GM12878 (cell line): Measurements from ENCODE around the gene SPRY1. TPM values are rescaled to one million over a fixed set of nuclear protein-coding genes. Genes with fewer than 3 reads are reported as not detected.

Experiments used
- ATAC-seq: fragments of 200-7000 bp; cut with Tn5 transposase; 3 replicates; pipeline ENCODE4 v1.9.1; 2020; ENCODE audit warnings: mild to moderate bottlenecking, moderate library complexity
- BruUV-seq: library from RNA; stranded (reverse); fragments of 400-500 nt; replicated peaks from 2 replicates; lab custom pipeline; 2021; lab: Mats Ljungman, UMichigan
- CTCF ChIA-PET: fragments of 300-600 bp; sonication (Branson Sonifier 250); formaldehyde crosslinking; extraction: SDS; loops from one replicate; lab custom pipeline; 2021; ENCODE audit warnings: inconsistent platforms; lab: Yijun Ruan, JAX
- POLR2A ChIA-PET: fragments of 350-600 bp; formaldehyde crosslinking; extraction: SDS; loops from one replicate; lab custom pipeline; 2021; ENCODE audit warnings: inconsistent platforms; lab: Charles Lee
- RAD21 ChIA-PET: fragments of 300-600 bp; sonication (Branson Sonifier 250); formaldehyde crosslinking; loops from one replicate; lab custom pipeline; 2023; ENCODE audit warnings: antibody characterized with exemption; ENCODE audit not compliant: unreplicated experiment; lab: Charles Lee
- SMC1A ChIA-PET: fragments of 300-600 bp; sonication (Branson Sonifier 250); formaldehyde crosslinking; loops from one replicate; lab custom pipeline; 2023; ENCODE audit not compliant: unreplicated experiment, uncharacterized antibody; lab: Charles Lee
- DNase-seq: peaks from one replicate; pipeline ENCODE4 v3.0.0-alpha.2; 2011; ENCODE audit warnings: low read depth, low spot score
- FAIRE-seq: peaks from 3 replicates; lab custom pipeline; 2011; peaks lifted over from hg19 to GRCh38; lab: Jason Lieb, UNC
- H2AFZ ChIP-seq: 2 replicates; pipeline ENCODE4 v1.6.0; 2011; ENCODE audit warnings: low read depth, low read length, control low read depth; ENCODE audit not compliant: control insufficient read depth
- H3K27ac ChIP-seq: 2 replicates; pipeline ENCODE4 v1.5.1; 2011; ENCODE audit warnings: control low read depth; ENCODE audit not compliant: control insufficient read depth, insufficient read depth
- H3K27me3 ChIP-seq, 2 experiments: replicated peaks in 1 of 2; 2 replicates each; pipeline versions ENCODE4 v1.6.0 to v1.6.1; 2011; ENCODE audit warnings: low read length in 1 of 2; ENCODE audit not compliant: control insufficient read depth in 2 of 2, insufficient read depth in 2 of 2
- H3K36me3 ChIP-seq, 2 experiments: 2 replicates each; pipeline ENCODE4 v1.5.1; 2011; ENCODE audit warnings: low read length in 1 of 2; ENCODE audit not compliant: control insufficient read depth in 2 of 2, insufficient read depth in 2 of 2
- H3K4me1 ChIP-seq: 2 replicates; pipeline ENCODE4 v1.6.1; 2011; ENCODE audit warnings: mild to moderate bottlenecking, low read length, moderate library complexity, mixed read lengths; ENCODE audit not compliant: control insufficient read depth, insufficient read depth
- H3K4me2 ChIP-seq: 2 replicates; pipeline ENCODE4 v1.6.0; 2011; ENCODE audit warnings: control low read depth; ENCODE audit not compliant: control insufficient read depth, insufficient read depth
- H3K4me3 ChIP-seq: fragments of 200-600 bp; sonication (generic); 2 replicates; pipeline ENCODE4 v1.5.1; 2016
- H3K79me2 ChIP-seq: 2 replicates; pipeline ENCODE4 v1.6.0; 2011; ENCODE audit warnings: low read length; ENCODE audit not compliant: control insufficient read depth, insufficient read depth
- H3K9ac ChIP-seq: 2 replicates; pipeline ENCODE4 v1.8.0; 2011; ENCODE audit warnings: low read length, control low read depth, mixed read lengths; ENCODE audit not compliant: control insufficient read depth, insufficient read depth
- H3K9me3 ChIP-seq: replicated peaks from 3 replicates; pipeline ENCODE4 v1.5.1; 2011; ENCODE audit warnings: mild to moderate bottlenecking, low read length; ENCODE audit not compliant: control insufficient read depth, insufficient read depth
- H4K20me1 ChIP-seq: 2 replicates; pipeline ENCODE4 v1.6.0; 2011; ENCODE audit not compliant: control insufficient read depth, insufficient read depth
- CBFB ChIP-seq: IDR thresholded peaks from 2 replicates; pipeline ENCODE4 v1.6.1; 2016; ENCODE audit warnings: antibody characterized with exemption, low read depth
- CHD1 ChIP-seq: IDR thresholded peaks from 2 replicates; pipeline ENCODE4 v1.6.1; 2012; ENCODE audit warnings: low read depth, low read length, improper control_type of control experiment
- CREB1 ChIP-seq: IDR thresholded peaks from 2 replicates; pipeline ENCODE4 v1.6.1; 2012; ENCODE audit warnings: low read depth, mild to moderate bottlenecking, inconsistent platforms
- EED ChIP-seq: sonication (generic); IDR thresholded peaks from 2 replicates; pipeline ENCODE4 v1.6.1; 2016; ENCODE audit warnings: antibody characterized with exemption, low read depth
- HCFC1 ChIP-seq: fragments of 150-350 bp; IDR thresholded peaks from 2 replicates; pipeline ENCODE4 v1.6.1; 2014; ENCODE audit warnings: low read length
- MEF2A ChIP-seq: IDR thresholded peaks from 2 replicates; pipeline ENCODE4 v1.6.1; 2011; ENCODE audit warnings: low read depth, mild to moderate bottlenecking, low read length, moderate library complexity; ENCODE audit not compliant: insufficient read depth
- MEF2B ChIP-seq: fragments of 450-650 bp; IDR thresholded peaks from 2 replicates; pipeline ENCODE4 v1.6.1; 2018; ENCODE audit warnings: mild to moderate bottlenecking, moderate library complexity; ENCODE audit not compliant: partially characterized antibody, poor library complexity, severe bottlenecking
- NR2C1 ChIP-seq: fragments of 450-650 bp; IDR thresholded peaks from 2 replicates; pipeline ENCODE4 v1.6.1; 2017; ENCODE audit warnings: antibody characterized with exemption, mild to moderate bottlenecking, moderate library complexity
- STAT3 ChIP-seq: IDR thresholded peaks from 2 replicates; pipeline ENCODE4 v1.6.1; 2011; ENCODE audit warnings: low read depth, low read length, improper control_type of control experiment
- ZNF274 ChIP-seq: IDR thresholded peaks from one replicate; pipeline ENCODE4 v1.8.0; 2011; ENCODE audit not compliant: insufficient read length, insufficient read depth
- ZNF384 ChIP-seq: IDR thresholded peaks from 2 replicates; pipeline ENCODE4 v1.6.1; 2012; ENCODE audit warnings: low read depth, mild to moderate bottlenecking, low read length, improper control_type of control experiment, borderline replicate concordance
- WGBS: methylation state at CpG from one replicate; pipeline ENCODE4 v1.1.6; 2016; ENCODE audit warnings: low lambda C conversion rate; ENCODE audit not compliant: insufficient replicate concordance, insufficient coverage; ENCODE audit errors: missing lambda C conversion rate; 5-methylcytosine and 5-hydroxymethylcytosine counted together
- in situ Hi-C: fragments of 300-500 bp; cut with MboI; formaldehyde crosslinking; loops from 9 replicates; pipeline ENCODE4 v1.14.3; 2018; ENCODE audit warnings: mixed read lengths
- intact Hi-C: fragments of 100-400 bp; cut with micrococcal nuclease; formaldehyde crosslinking; loops from one replicate; pipeline ENCODE4 v1.14.2; 2022; ENCODE audit not compliant: unreplicated experiment
- polyA plus RNA-seq, 11 experiments: library from polyadenylated mRNA; depleted of rRNA in 4 of 11; unstranded in 6 of 11; stranded (reverse) in 5 of 11; fragments of >200 nt; fragmentation: Nextera tagmentation in 4 of 11; fragmentation: Illumina TruSeq in 1 of 11; extraction: Ambion mirVana in 4 of 11; extraction: Trizol in 1 of 11; gene quantifications; 1 replicate in 1 of 11; 2 replicates in 10 of 11; pipeline versions ENCODE4 v1.2.1 to v1.2.3, GENCODE V29; 2011 to 2016; ENCODE audit warnings: inconsistent platforms in 2 of 11, missing spikeins in 2 of 11, low read depth in 1 of 11
- total RNA-seq, 4 experiments: library from RNA; depleted of rRNA in 3 of 4; stranded (reverse); fragments of >200 nt in 3 of 4; fragmentation: Illumina TruSeq in 1 of 4; extraction: Trizol in 1 of 4; gene quantifications; 2 replicates each; pipeline versions ENCODE4 v1.2.1 to v1.2.3, GENCODE V29; 2013 to 2021
- TF ChIP-seq, protein P1 (sequence below): fragments of 450-650 bp; IDR thresholded peaks from 2 replicates; pipeline ENCODE4 v1.6.1; 2016; ENCODE audit warnings: mild to moderate bottlenecking
- TF ChIP-seq, protein P2 (sequence below): fragments of 150-350 bp; IDR thresholded peaks from 2 replicates; pipeline ENCODE4 v1.6.1; 2016; ENCODE audit warnings: low read depth, low read length
- TF ChIP-seq, protein P3 (sequence below): fragments of 450-650 bp; conservative IDR thresholded peaks from 2 replicates; pipeline ENCODE4 v1.6.1; 2017; ENCODE audit warnings: mild to moderate bottlenecking, moderate library complexity

SPRY1 gene
- total and polyA plus RNA-seq, 10 of the 15 experiments (the other 5 are each of a cell fraction or from before 2014, with no cell fraction given), result 0.05 to 5.7 (median 0.23) TPM; not detected in 2

DNA sequence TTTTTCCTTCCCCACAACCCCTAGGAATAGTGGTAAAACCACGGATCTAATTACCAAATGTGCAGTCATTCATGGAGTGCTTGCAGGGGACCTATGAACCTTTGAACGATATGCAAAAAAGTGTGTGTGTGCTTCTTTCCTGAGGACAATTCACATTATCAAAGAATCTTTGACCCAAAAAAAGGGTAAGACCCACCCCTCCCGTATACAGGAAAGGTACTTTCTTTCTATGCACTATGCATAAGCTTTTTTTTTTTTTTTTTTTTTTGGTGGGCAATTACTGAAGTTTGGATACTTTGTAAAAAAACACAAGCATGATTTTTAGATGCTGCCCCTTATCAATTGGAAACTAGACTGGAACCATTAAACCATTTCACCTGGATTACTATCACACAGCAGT lies 31.4 kb downstream of the SPRY1 start:
- BruUV-seq, result no TSS peak
- H3K4me2 ChIP-seq, result no peak overlapping the region
- 59% methylated on average over 3 of the region's 3 CpGs for WGBS
- FAIRE-seq (no peak), DNase-seq (no peak), ATAC-seq (no peak)
- ChIA-PET CTCF (no interaction called here), RAD21 (no interaction called here), SMC1A (interaction anchor here (1.1 to 1.5 kb wide), 2 partner anchors 25 to 28 kb away, joined by 3 read pairs; no protein-coding TSS in a partner anchor), POLR2A (interaction anchor here (0.6 kb wide), 1 partner anchor 491 kb away, joined by 4 read pairs; no protein-coding TSS in a partner anchor)
- TF ChIP-seq, protein P1, sequence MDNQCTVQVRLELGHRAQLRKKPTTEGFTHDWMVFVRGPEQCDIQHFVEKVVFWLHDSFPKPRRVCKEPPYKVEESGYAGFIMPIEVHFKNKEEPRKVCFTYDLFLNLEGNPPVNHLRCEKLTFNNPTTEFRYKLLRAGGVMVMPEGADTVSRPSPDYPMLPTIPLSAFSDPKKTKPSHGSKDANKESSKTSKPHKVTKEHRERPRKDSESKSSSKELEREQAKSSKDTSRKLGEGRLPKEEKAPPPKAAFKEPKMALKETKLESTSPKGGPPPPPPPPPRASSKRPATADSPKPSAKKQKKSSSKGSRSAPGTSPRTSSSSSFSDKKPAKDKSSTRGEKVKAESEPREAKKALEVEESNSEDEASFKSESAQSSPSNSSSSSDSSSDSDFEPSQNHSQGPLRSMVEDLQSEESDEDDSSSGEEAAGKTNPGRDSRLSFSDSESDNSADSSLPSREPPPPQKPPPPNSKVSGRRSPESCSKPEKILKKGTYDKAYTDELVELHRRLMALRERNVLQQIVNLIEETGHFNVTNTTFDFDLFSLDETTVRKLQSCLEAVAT, result no peak
- TF ChIP-seq CBFB, result no peak
- TF ChIP-seq, protein P2, sequence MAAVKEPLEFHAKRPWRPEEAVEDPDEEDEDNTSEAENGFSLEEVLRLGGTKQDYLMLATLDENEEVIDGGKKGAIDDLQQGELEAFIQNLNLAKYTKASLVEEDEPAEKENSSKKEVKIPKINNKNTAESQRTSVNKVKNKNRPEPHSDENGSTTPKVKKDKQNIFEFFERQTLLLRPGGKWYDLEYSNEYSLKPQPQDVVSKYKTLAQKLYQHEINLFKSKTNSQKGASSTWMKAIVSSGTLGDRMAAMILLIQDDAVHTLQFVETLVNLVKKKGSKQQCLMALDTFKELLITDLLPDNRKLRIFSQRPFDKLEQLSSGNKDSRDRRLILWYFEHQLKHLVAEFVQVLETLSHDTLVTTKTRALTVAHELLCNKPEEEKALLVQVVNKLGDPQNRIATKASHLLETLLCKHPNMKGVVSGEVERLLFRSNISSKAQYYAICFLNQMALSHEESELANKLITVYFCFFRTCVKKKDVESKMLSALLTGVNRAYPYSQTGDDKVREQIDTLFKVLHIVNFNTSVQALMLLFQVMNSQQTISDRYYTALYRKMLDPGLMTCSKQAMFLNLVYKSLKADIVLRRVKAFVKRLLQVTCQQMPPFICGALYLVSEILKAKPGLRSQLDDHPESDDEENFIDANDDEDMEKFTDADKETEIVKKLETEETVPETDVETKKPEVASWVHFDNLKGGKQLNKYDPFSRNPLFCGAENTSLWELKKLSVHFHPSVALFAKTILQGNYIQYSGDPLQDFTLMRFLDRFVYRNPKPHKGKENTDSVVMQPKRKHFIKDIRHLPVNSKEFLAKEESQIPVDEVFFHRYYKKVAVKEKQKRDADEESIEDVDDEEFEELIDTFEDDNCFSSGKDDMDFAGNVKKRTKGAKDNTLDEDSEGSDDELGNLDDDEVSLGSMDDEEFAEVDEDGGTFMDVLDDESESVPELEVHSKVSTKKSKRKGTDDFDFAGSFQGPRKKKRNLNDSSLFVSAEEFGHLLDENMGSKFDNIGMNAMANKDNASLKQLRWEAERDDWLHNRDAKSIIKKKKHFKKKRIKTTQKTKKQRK, result no peak
- no peak for TF ChIP-seq ZNF384
- TF ChIP-seq EED, result no peak
- TF ChIP-seq STAT3, result no peak
- TF ChIP-seq, protein P3, sequence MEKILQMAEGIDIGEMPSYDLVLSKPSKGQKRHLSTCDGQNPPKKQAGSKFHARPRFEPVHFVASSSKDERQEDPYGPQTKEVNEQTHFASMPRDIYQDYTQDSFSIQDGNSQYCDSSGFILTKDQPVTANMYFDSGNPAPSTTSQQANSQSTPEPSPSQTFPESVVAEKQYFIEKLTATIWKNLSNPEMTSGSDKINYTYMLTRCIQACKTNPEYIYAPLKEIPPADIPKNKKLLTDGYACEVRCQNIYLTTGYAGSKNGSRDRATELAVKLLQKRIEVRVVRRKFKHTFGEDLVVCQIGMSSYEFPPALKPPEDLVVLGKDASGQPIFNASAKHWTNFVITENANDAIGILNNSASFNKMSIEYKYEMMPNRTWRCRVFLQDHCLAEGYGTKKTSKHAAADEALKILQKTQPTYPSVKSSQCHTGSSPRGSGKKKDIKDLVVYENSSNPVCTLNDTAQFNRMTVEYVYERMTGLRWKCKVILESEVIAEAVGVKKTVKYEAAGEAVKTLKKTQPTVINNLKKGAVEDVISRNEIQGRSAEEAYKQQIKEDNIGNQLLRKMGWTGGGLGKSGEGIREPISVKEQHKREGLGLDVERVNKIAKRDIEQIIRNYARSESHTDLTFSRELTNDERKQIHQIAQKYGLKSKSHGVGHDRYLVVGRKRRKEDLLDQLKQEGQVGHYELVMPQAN, result no peak
- no peak for TF ChIP-seq ZNF274
- TF ChIP-seq CHD1, result no peak
- TF ChIP-seq HCFC1, result no peak
- TF ChIP-seq MEF2A, result no peak
- no peak for TF ChIP-seq CREB1
- TF ChIP-seq NR2C1, result no peak
- TF ChIP-seq MEF2B, result no peak
- no peaks in the 10 kb centered on the region for H3K4me1 ChIP-seq
- no peaks in the 10 kb centered on the region; the same call in 1 of the 3 replicates for H3K9me3 ChIP-seq
- in situ Hi-C loops, result no loop called here
- no peak overlapping the region for H2AFZ ChIP-seq
- H3K79me2 ChIP-seq, result no peaks in the 10 kb centered on the region
- H4K20me1 ChIP-seq, result no peaks in the 10 kb centered on the region
- H3K4me3 ChIP-seq, result no peak overlapping the region
- no peaks in the 10 kb centered on the region for H3K27me3 ChIP-seq
- H3K36me3 ChIP-seq, result no peaks in the 10 kb centered on the region
- no peak overlapping the region for H3K27ac ChIP-seq
- intact Hi-C loops, result no loop called here
- no peak overlapping the region for H3K9ac ChIP-seq
